Measurements from ENCODE around the gene AMPH. TPM values are rescaled to one million over a fixed set of nuclear protein-coding genes. Genes with fewer than 3 reads are reported as not detected.

The AMPH gene
- total RNA-seq, 1 donor from 2014 or later = 1.8 TPM

DNA sequence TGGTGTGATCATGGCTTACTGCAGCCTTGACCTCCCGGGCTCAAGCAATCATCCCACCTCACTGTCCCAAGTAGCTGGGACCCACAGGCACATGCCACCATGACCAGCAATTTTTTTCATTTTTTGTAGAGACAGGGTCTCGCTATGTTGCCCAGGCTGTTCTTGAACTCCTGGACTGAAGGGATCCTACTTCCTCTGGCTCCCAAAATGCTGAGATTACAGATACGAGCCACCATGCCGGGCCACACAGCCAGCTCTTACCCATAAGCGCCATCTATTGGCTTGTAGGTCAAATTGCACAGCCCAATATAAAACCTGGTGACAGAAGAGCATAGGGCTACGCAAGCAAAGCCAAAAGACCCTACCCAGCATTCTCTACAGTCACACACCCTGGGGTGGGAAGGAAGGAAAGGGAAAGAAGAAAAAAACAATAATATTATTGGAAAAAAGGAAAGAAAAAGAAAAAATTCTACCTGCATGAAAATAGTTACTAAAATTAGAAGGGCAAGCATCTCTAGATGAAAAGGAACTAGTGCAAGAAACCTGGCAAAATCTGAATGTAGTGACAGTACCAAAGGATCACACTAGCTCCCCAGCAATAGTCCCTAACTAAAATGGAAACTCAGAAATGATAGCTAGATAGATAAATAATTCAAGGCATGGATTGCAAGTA is 29.4 kb upstream of the AMPH start:
- H3K36me3 Mint-ChIP-seq (ENCODE audit: insufficient read depth) = no peaks in the 10 kb centered on the region
- H3K9me3 Mint-ChIP-seq (ENCODE audit: low read depth) = peaks cover 19% of the 10 kb centered on the region
- no peak overlapping the region for H3K27ac Mint-ChIP-seq
- TF ChIP-seq, protein P1, sequence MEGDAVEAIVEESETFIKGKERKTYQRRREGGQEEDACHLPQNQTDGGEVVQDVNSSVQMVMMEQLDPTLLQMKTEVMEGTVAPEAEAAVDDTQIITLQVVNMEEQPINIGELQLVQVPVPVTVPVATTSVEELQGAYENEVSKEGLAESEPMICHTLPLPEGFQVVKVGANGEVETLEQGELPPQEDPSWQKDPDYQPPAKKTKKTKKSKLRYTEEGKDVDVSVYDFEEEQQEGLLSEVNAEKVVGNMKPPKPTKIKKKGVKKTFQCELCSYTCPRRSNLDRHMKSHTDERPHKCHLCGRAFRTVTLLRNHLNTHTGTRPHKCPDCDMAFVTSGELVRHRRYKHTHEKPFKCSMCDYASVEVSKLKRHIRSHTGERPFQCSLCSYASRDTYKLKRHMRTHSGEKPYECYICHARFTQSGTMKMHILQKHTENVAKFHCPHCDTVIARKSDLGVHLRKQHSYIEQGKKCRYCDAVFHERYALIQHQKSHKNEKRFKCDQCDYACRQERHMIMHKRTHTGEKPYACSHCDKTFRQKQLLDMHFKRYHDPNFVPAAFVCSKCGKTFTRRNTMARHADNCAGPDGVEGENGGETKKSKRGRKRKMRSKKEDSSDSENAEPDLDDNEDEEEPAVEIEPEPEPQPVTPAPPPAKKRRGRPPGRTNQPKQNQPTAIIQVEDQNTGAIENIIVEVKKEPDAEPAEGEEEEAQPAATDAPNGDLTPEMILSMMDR (IDR thresholded peaks at IDR 0.05; ENCODE audit: unreplicated experiment) = peak; percentile 59
- peaks cover 3% of the 10 kb centered on the region for H3K27me3 Mint-ChIP-seq
- H3K4me3 Mint-ChIP-seq (ENCODE audit: low read depth) = no peak overlapping the region
- H3K4me1 Mint-ChIP-seq (ENCODE audit: low read depth) = no peaks in the 10 kb centered on the region
- no peak for DNase-seq (ENCODE audit: low spot score, unreplicated experiment)

DNA sequence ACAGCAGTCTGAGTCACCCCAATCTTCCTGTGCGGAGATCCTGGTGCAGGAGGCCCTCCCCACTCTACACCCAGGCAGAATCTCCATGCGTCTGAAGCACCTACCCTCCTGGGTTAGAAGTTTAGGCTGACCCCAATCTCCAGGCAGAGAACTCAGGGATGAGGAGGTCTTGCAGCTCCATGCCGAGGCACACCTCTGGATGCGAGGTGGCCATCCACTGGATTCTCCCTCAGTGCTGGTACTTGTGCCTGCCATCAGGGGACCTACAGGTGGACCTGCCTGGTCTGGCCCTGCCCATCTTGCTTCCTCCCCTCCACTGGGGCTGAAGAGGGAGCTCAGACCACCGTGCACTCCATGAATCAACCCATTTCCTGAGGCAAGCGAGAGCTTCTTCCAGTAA is 28.8 kb upstream of the AMPH start:
- Mint-ChIP-seq H3K9me3 (ENCODE audit: low read depth) (peaks cover 18% of the 10 kb centered on the region), H3K27me3 (peaks cover 3% of the 10 kb centered on the region), H3K36me3 (ENCODE audit: insufficient read depth) (no peaks in the 10 kb centered on the region), H3K27ac (no peak overlapping the region), H3K4me3 (ENCODE audit: low read depth) (no peak overlapping the region), H3K4me1 (ENCODE audit: low read depth) (no peaks in the 10 kb centered on the region)
- TF ChIP-seq, protein P1 (IDR thresholded peaks at IDR 0.05; ENCODE audit: unreplicated experiment) = no peak
- no peak for DNase-seq (ENCODE audit: low spot score, unreplicated experiment)

DNA sequence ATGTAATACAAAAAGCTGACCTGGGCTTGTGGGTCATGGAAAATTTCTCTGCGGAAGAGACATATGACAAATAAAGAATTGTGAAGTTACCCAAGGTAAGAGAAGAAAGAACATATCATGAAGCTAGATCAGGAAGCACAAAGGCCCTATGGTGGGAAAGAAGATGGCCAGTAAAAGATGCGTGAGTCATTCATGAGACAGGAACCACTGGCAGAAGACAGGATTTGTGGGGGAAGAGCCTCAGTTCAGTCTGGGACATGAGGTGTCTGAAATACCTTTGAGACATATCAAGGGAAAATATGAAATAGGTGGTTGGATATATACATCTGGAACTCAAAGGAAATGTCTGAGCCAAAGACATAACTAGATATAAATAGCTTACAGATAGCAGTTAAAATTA is 27.7 kb upstream of the AMPH start:
- peaks cover 3% of the 10 kb centered on the region for H3K27me3 Mint-ChIP-seq
- H3K4me1 Mint-ChIP-seq (ENCODE audit: low read depth) = no peaks in the 10 kb centered on the region
- H3K4me3 Mint-ChIP-seq (ENCODE audit: low read depth) = no peak overlapping the region
- H3K27ac Mint-ChIP-seq = no peak overlapping the region
- no peaks in the 10 kb centered on the region for H3K36me3 Mint-ChIP-seq (ENCODE audit: insufficient read depth)
- TF ChIP-seq, protein P1 (IDR thresholded peaks at IDR 0.05; ENCODE audit: unreplicated experiment) = no peak
- H3K9me3 Mint-ChIP-seq (ENCODE audit: low read depth) = peaks cover 8% of the 10 kb centered on the region
- DNase-seq (ENCODE audit: low spot score, unreplicated experiment) = no peak

DNA sequence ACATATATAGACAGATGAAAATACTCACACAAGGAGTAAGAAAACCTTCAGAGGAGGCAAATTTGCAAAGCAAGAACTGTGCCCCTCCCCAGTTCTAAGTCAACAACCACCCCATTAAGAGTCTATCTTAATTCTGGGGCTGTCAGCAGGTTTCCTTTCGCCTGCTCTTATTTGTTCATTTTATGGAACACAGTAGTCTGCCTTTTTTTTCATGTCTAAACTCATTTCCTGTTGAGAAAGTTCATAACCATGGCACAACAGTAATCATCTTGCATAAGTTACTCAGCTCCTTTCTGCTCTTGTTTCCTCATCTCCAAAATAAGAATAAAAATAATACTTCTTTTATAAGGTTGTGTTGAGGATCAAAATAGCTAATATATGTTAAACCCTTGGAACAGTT is 25.8 kb upstream of the AMPH start:
- H3K4me3 Mint-ChIP-seq (ENCODE audit: low read depth) = no peak overlapping the region
- TF ChIP-seq, protein P1 (IDR thresholded peaks at IDR 0.05; ENCODE audit: unreplicated experiment) = no peak
- peaks cover 3% of the 10 kb centered on the region for H3K27me3 Mint-ChIP-seq
- no peaks in the 10 kb centered on the region for H3K36me3 Mint-ChIP-seq (ENCODE audit: insufficient read depth)
- peaks cover 4% of the 10 kb centered on the region for H3K9me3 Mint-ChIP-seq (ENCODE audit: low read depth)
- DNase-seq (ENCODE audit: low spot score, unreplicated experiment) = no peak
- no peaks in the 10 kb centered on the region for H3K4me1 Mint-ChIP-seq (ENCODE audit: low read depth)
- H3K27ac Mint-ChIP-seq = no peak overlapping the region

DNA sequence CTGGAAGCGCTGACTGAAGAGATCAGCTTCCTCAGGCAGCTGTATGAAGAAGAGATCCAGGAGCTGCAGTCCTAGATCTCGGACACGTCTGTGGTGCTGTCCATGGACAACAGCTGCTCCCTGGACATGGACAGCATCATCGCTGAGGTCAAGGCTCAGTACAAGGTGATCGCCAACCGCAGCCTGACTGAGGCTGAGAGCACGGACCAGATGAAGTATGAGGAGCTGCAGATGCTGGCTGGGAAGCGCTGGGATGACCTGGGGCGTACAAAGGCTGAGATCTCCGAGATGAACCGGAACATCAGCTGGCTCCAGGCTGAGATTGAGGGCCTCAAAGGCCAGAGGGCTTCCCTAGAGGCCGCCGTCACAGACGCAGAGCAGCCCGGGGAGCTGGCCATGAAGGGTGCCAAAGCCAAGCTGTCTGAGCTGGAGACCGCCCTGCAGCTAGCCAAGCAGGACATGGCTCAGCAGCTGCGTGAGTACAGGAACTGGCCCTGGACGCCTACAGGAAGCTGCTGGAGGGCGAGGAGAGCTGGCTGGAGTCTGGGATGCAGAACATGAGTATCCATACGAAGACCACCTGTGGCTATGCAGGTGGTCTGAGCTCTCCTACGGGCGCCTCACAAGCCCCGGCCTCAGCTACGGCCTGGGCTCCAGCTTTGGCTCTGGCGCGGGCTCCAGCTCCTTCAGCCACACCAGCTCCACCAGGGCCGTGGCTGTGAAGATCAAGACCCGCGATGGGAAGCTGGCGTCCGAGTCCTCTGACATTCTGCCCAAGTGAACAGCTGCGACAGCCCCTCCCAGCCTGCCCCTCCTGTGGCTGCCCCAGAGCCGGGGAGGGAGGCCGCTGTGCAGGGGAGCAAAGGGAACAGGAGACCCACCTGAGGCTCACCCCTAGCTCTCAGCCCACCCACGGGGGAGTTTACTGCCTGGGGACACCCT is 24.9 kb upstream of the AMPH start:
- TF ChIP-seq, protein P1 (IDR thresholded peaks at IDR 0.05; ENCODE audit: unreplicated experiment) = no peak
- Mint-ChIP-seq H3K27me3 (peaks cover 3% of the 10 kb centered on the region), H3K9me3 (ENCODE audit: low read depth) (peaks cover 4% of the 10 kb centered on the region), H3K4me1 (ENCODE audit: low read depth) (no peaks in the 10 kb centered on the region), H3K4me3 (ENCODE audit: low read depth) (no peak overlapping the region), H3K36me3 (ENCODE audit: insufficient read depth) (no peaks in the 10 kb centered on the region), H3K27ac (no peak overlapping the region)
- no peak for DNase-seq (ENCODE audit: low spot score, unreplicated experiment)

Measured in progenitor cell of endocrine pancreas (in vitro differentiated cells).